C4-2B (cell line): ENCODE results near the gene TPM4.

Experiments used
- ZFX ChIP-seq: fragments of 450-650 bp; IDR thresholded peaks from 2 replicates; pipeline ENCODE4 v1.6.1; 2017
- TF ChIP-seq, protein P1 (sequence below): fragments of 450-650 bp; conservative IDR thresholded peaks from 2 replicates; pipeline ENCODE4 v1.5.1; 2017; ENCODE audit warnings: mild to moderate bottlenecking

DNA sequence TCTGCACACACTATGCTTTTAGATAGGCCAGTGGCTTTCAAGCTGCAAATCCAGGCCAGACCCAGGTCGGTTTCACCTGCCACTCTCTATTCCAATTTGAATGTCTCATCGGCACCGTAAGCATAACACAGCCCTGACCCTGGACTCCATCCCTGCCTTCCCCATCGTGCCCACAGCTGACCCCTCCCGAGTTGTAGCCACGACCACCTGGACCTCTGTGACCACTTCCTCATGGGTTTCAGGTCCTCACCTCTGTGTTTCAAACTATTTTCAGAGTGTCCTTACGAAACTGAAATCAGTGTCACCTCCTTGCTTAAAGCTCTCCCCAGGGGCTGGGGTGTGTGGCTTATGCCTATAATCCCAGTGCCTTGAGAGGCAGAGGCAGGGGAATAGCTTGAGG lies 58.2 kb downstream of the TPM4 start:
- TF ChIP-seq, protein P1, sequence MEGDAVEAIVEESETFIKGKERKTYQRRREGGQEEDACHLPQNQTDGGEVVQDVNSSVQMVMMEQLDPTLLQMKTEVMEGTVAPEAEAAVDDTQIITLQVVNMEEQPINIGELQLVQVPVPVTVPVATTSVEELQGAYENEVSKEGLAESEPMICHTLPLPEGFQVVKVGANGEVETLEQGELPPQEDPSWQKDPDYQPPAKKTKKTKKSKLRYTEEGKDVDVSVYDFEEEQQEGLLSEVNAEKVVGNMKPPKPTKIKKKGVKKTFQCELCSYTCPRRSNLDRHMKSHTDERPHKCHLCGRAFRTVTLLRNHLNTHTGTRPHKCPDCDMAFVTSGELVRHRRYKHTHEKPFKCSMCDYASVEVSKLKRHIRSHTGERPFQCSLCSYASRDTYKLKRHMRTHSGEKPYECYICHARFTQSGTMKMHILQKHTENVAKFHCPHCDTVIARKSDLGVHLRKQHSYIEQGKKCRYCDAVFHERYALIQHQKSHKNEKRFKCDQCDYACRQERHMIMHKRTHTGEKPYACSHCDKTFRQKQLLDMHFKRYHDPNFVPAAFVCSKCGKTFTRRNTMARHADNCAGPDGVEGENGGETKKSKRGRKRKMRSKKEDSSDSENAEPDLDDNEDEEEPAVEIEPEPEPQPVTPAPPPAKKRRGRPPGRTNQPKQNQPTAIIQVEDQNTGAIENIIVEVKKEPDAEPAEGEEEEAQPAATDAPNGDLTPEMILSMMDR, result no peak
- TF ChIP-seq ZFX, result no peak
